Ishikawa (cell line): ENCODE results near the gene RNU1-2.

Source experiments
- CEBPB ChIP-seq: IDR thresholded peaks from 2 replicates; pipeline ENCODE4 v1.6.1; 2012
- CREB1 ChIP-seq: IDR thresholded peaks from 2 replicates; pipeline ENCODE4 v1.6.1; 2012; ENCODE audit warnings: low read depth
- EGR1 ChIP-seq: IDR thresholded peaks from 2 replicates; pipeline ENCODE4 v1.6.1; 2012
- EP300 ChIP-seq: IDR thresholded peaks from 2 replicates; pipeline ENCODE4 v1.6.1; 2012; ENCODE audit warnings: borderline replicate concordance
- FOXM1 ChIP-seq: IDR thresholded peaks from 2 replicates; pipeline ENCODE4 v1.6.1; 2012; ENCODE audit warnings: low read depth, borderline replicate concordance
- NFIC ChIP-seq: IDR thresholded peaks from 2 replicates; pipeline ENCODE4 v1.6.1; 2012
- RAD21 ChIP-seq: IDR thresholded peaks from 2 replicates; pipeline ENCODE4 v1.6.1; 2012; ENCODE audit warnings: low read depth
- TAF1 ChIP-seq: IDR thresholded peaks from 2 replicates; pipeline ENCODE4 v1.6.1; 2012; ENCODE audit warnings: low read depth, mild to moderate bottlenecking
- TCF12 ChIP-seq: IDR thresholded peaks from 2 replicates; pipeline ENCODE4 v1.6.1; 2012; ENCODE audit warnings: low read depth
- TEAD4 ChIP-seq: IDR thresholded peaks from 2 replicates; pipeline ENCODE4 v1.6.1; 2012
- USF1 ChIP-seq: IDR thresholded peaks from 2 replicates; pipeline ENCODE4 v1.6.1; 2012
- YY1 ChIP-seq: IDR thresholded peaks from 2 replicates; pipeline ENCODE4 v1.6.1; 2012; ENCODE audit warnings: low read depth
- ZBTB7A ChIP-seq: IDR thresholded peaks from 2 replicates; pipeline ENCODE4 v1.6.1; 2012; ENCODE audit warnings: low read depth
- TF ChIP-seq, protein P1 (sequence below): IDR thresholded peaks from 2 replicates; pipeline ENCODE4 v1.6.1; 2012; ENCODE audit warnings: low read depth, mild to moderate bottlenecking
- TF ChIP-seq, protein P2 (sequence below): IDR thresholded peaks from 2 replicates; pipeline ENCODE4 v1.6.1; 2012

Gene RNU1-2

GRCh38 chr1:16927711-16928485, 32.1 kb downstream of the RNU1-2 start:
- TF ChIP-seq EP300 = no peak
- TF ChIP-seq, protein P1, sequence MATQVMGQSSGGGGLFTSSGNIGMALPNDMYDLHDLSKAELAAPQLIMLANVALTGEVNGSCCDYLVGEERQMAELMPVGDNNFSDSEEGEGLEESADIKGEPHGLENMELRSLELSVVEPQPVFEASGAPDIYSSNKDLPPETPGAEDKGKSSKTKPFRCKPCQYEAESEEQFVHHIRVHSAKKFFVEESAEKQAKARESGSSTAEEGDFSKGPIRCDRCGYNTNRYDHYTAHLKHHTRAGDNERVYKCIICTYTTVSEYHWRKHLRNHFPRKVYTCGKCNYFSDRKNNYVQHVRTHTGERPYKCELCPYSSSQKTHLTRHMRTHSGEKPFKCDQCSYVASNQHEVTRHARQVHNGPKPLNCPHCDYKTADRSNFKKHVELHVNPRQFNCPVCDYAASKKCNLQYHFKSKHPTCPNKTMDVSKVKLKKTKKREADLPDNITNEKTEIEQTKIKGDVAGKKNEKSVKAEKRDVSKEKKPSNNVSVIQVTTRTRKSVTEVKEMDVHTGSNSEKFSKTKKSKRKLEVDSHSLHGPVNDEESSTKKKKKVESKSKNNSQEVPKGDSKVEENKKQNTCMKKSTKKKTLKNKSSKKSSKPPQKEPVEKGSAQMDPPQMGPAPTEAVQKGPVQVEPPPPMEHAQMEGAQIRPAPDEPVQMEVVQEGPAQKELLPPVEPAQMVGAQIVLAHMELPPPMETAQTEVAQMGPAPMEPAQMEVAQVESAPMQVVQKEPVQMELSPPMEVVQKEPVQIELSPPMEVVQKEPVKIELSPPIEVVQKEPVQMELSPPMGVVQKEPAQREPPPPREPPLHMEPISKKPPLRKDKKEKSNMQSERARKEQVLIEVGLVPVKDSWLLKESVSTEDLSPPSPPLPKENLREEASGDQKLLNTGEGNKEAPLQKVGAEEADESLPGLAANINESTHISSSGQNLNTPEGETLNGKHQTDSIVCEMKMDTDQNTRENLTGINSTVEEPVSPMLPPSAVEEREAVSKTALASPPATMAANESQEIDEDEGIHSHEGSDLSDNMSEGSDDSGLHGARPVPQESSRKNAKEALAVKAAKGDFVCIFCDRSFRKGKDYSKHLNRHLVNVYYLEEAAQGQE = no peak
- TF ChIP-seq RAD21 = no peak
- TF ChIP-seq TCF12 = no peak
- no peak for TF ChIP-seq NFIC
- no peak for TF ChIP-seq CREB1
- TF ChIP-seq TEAD4 = no peak
- TF ChIP-seq EGR1 = no peak
- TF ChIP-seq YY1 = no peak
- TF ChIP-seq USF1 = no peak
- TF ChIP-seq TAF1 = no peak
- TF ChIP-seq CEBPB = no peak
- no peak for TF ChIP-seq FOXM1

- TF ChIP-seq ZBTB7A (no peak), CREB1 (no peak), NFIC (no peak), TAF1 (no peak), TCF12 (no peak), FOXM1 (no peak), TEAD4 (no peak), RAD21 (no peak), YY1 (no peak), CEBPB (no peak), USF1 (no peak), EP300 (no peak), EGR1 (no peak)
- TF ChIP-seq, protein P1 = no peak
- TF ChIP-seq, protein P2, sequence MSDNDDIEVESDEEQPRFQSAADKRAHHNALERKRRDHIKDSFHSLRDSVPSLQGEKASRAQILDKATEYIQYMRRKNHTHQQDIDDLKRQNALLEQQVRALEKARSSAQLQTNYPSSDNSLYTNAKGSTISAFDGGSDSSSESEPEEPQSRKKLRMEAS = no peak
These were observed 42.9 kb downstream of the RNU1-2 start for GRCh38 chr1:16938351-16939321.

DNA sequence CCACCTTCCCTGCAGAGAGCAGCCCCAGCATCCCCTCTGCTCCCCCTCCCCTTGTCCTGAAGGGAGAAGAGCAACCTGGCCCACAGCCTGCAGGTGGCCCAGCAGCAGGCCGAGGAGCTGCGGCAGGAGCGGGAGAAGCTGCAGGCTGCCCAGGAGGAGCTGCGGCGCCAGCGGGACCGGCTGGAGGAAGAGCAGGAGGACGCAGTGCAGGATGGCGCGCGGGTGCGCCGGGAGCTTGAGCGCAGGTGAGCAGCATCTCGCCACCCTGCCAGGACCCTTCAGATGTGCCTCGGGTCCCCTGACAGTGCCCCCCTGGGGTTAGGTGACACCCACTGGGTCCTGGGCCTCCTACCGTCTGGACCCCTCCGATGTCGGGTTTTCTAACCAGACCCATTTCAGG, 48.3 kb downstream of the RNU1-2 start:
- TF ChIP-seq EGR1 (no peak), EP300 (no peak), TEAD4 (no peak), CEBPB (no peak), YY1 (no peak)
- TF ChIP-seq, protein P1 = no peak
- TF ChIP-seq, protein P2 = no peak
